Endothelial cell (in vitro differentiated cells): ENCODE results near the gene NXN. TPM values are rescaled to one million over a fixed set of nuclear protein-coding genes. Genes with fewer than 3 reads are reported as not detected.

Experiments
- DNase-seq: peaks from one replicate; pipeline ENCODE4 v3.0.0; 2021; ENCODE audit warnings: low spot score
- H3K27ac Mint-ChIP-seq: one replicate; pipeline ENCODE4 v1.8.0; 2021; ENCODE audit warnings: mixed read lengths, inconsistent platforms; ENCODE audit not compliant: unreplicated experiment
- H3K27me3 Mint-ChIP-seq: one replicate; pipeline ENCODE4 v1.8.0; 2021; ENCODE audit warnings: mild to moderate bottlenecking, moderate library complexity, mixed read lengths, inconsistent platforms; ENCODE audit not compliant: unreplicated experiment
- H3K36me3 Mint-ChIP-seq: one replicate; pipeline ENCODE4 v1.8.0; 2021; ENCODE audit warnings: mild to moderate bottlenecking, low read depth, mixed read lengths, inconsistent platforms; ENCODE audit not compliant: unreplicated experiment
- H3K4me1 Mint-ChIP-seq: one replicate; pipeline ENCODE4 v1.8.0; 2021; ENCODE audit warnings: mild to moderate bottlenecking, mixed read lengths, inconsistent platforms; ENCODE audit not compliant: unreplicated experiment
- H3K4me3 Mint-ChIP-seq: one replicate; pipeline ENCODE4 v1.8.0; 2021; ENCODE audit warnings: mild to moderate bottlenecking, mixed read lengths, inconsistent platforms; ENCODE audit not compliant: unreplicated experiment
- H3K9me3 Mint-ChIP-seq: one replicate; pipeline ENCODE4 v1.8.0; 2021; ENCODE audit warnings: mixed read lengths, inconsistent platforms; ENCODE audit not compliant: unreplicated experiment
- total RNA-seq: library from RNA; stranded (reverse); fragmentation: NEBNext Ultra II Directional; extraction: Animal tissue kit (Norgen Biotek cat#: 25700); gene quantifications from one replicate; pipeline ENCODE4 v1.2.1, GENCODE V29; 2021; ENCODE audit not compliant: unreplicated experiment
- TF ChIP-seq, protein P1 (sequence below): fragments of 200-600 bp; sonication (generic); IDR thresholded peaks from one replicate; pipeline ENCODE4 v1.5.0; 2021; ENCODE audit warnings: antibody characterized with exemption; ENCODE audit not compliant: unreplicated experiment

NXN gene
- total RNA-seq, 1 donor from 2014 or later: 53.9 TPM

GRCh38 chr17:916315-916714 is 63.3 kb downstream of the NXN start:
- Mint-ChIP-seq H3K27ac (peak overlapping the region; percentile 80), H3K9me3 (no peaks in the 10 kb centered on the region), H3K36me3 (peaks cover 27% of the 10 kb centered on the region), H3K27me3 (peaks cover 11% of the 10 kb centered on the region), H3K4me3 (no peak overlapping the region), H3K4me1 (peaks cover 7% of the 10 kb centered on the region)
- no peak for DNase-seq
- TF ChIP-seq, protein P1, sequence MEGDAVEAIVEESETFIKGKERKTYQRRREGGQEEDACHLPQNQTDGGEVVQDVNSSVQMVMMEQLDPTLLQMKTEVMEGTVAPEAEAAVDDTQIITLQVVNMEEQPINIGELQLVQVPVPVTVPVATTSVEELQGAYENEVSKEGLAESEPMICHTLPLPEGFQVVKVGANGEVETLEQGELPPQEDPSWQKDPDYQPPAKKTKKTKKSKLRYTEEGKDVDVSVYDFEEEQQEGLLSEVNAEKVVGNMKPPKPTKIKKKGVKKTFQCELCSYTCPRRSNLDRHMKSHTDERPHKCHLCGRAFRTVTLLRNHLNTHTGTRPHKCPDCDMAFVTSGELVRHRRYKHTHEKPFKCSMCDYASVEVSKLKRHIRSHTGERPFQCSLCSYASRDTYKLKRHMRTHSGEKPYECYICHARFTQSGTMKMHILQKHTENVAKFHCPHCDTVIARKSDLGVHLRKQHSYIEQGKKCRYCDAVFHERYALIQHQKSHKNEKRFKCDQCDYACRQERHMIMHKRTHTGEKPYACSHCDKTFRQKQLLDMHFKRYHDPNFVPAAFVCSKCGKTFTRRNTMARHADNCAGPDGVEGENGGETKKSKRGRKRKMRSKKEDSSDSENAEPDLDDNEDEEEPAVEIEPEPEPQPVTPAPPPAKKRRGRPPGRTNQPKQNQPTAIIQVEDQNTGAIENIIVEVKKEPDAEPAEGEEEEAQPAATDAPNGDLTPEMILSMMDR: peak; percentile 37

DNA sequence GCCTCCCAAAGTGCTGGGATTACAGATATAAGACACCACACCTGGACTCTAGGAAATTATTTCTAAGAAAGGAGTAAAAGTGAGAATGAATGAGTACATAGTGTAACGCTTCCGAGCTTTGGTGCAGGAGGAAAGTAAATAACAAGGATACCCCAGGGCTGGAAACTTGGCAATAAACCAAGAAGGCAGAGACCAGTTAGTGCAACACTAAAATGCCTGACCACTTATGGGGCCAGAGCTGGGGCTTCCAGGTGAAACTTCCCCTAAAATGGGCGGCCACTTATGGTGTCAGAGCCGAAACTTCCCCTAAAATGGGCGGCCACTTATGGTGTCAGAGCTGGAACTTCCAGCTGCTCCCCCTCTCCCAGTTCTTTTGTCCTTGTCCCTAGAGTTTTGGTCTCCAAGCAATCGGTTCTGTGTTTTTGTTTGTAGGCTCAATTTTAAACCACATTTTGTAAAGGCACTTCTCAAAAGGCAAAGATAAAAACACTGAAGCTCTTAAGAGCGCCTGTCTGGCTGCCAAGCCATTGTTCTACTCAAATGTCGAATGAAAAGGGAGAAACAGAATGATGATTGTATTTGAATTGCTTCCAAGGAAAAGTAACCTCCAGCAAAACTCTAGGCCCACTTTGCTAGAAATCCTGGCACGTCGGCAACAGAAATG is 63.9 kb downstream of the NXN start:
- Mint-ChIP-seq H3K4me3 (no peak overlapping the region), H3K36me3 (peaks cover 27% of the 10 kb centered on the region), H3K27ac (peak overlapping the region; percentile 80), H3K27me3 (peaks cover 7% of the 10 kb centered on the region), H3K4me1 (peaks cover 10% of the 10 kb centered on the region), H3K9me3 (no peaks in the 10 kb centered on the region)
- no peak for DNase-seq
- TF ChIP-seq, protein P1: no peak

DNA sequence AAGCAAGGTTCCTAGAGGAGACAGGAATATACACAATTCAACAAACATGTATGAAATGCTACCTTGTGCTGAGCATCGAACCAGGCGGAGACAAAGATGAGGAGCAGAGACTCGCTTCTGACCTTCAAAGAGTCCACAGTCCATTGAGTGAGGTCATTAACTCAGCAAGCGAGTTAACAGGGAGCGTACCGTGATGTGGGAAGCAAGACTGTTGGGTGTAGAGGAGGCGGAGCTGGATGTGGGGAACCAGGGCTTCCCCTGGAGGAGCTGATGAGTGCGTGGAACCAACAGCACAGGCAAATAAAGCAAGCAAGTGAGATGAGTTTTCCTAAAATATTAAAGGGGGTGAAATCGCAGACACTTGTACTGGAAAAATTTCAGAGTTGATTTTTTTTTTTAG is 65.0 kb downstream of the NXN start:
- peaks cover 3% of the 10 kb centered on the region for H3K27me3 Mint-ChIP-seq
- H3K4me1 Mint-ChIP-seq: peaks cover 13% of the 10 kb centered on the region
- no peaks in the 10 kb centered on the region for H3K9me3 Mint-ChIP-seq
- no peak for DNase-seq
- TF ChIP-seq, protein P1: no peak
- H3K36me3 Mint-ChIP-seq: peaks cover 18% of the 10 kb centered on the region
- H3K27ac Mint-ChIP-seq: peak overlapping the region; percentile 17
- H3K4me3 Mint-ChIP-seq: no peak overlapping the region

- Mint-ChIP-seq H3K4me1 (peaks cover 17% of the 10 kb centered on the region), H3K9me3 (no peaks in the 10 kb centered on the region)
These were observed 66.4 kb downstream of the NXN start for GRCh38 chr17:913207-913606.

More at GRCh38 chr17:913207-913606, 66.4 kb downstream of the NXN start:
- TF ChIP-seq, protein P1: no peak
- no peak for DNase-seq
- Mint-ChIP-seq H3K27ac (no peak overlapping the region), H3K4me3 (no peak overlapping the region), H3K36me3 (peaks cover 14% of the 10 kb centered on the region), H3K27me3 (peaks cover 5% of the 10 kb centered on the region)
